Kidney capillary endothelial cell (primary cell): Measurements from ENCODE around the gene MYT1.
"Not testable (repeated sequence)": the region's sequence is repeated elsewhere in the genome, so short reads cannot be mapped to it uniquely, and the experiment has no call there.

Experiments used
- DNase-seq: peaks from one replicate; pipeline ENCODE4 v3.0.0-alpha.2; 2018; ENCODE audit warnings: low spot score

Gene MYT1

DNA sequence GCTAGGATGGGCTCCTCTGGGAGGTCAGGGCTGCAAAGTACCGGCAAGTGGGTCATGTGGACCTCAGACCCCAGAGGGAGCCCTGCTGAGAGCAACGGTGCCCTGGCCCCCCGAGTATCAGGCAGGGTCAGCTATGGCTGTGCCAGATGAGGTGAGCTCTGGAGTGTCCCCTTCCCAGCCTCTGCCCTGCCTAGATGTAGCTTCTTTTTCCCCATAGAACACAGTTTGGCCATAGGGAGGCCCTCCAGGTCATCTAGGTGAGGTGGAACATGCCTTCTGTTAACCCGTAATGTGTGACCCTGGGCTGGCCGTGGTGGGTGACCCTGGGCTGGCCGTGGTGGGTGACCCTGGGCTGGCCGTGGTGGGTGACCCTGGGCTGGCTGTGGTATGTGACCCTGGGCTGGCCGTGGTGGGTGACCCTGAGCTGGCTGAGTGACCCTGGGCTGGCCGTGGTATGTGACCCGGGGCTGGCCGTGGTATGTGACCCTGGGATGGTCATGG, 70.1 kb downstream of the MYT1 start:
- no peak for DNase-seq

DNA sequence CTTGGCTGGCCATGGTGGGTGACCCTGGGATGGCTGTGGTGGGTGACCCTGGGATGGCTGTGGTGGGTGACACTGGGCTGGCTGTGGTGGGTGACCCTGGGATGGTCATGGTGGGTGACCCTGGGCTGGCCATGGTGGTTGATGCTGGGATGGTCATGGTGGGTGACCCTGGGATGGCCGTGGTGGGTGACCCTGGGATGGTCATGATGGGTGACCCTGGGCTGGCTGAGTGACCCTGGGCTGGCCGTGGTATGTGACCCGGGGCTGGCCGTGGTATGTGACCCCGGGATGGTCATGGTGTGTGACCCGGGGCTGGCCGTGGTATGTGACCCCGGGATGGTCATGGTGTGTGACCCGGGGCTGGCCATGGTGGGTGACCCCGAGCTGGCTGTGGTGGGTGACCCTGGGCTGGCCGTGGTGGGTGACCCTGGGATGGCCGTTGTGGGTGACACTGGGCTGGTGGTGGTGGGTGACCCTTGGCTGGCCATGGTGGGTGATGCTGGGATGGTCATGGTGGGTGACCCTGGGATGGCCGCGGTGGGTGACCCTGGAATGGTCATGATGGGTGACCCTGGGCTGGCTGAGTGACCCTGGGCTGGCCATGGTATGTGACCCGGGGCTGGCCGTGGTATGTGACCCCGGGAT, 70.8 kb downstream of the MYT1 start:
- not testable (repeated sequence) for DNase-seq

DNA sequence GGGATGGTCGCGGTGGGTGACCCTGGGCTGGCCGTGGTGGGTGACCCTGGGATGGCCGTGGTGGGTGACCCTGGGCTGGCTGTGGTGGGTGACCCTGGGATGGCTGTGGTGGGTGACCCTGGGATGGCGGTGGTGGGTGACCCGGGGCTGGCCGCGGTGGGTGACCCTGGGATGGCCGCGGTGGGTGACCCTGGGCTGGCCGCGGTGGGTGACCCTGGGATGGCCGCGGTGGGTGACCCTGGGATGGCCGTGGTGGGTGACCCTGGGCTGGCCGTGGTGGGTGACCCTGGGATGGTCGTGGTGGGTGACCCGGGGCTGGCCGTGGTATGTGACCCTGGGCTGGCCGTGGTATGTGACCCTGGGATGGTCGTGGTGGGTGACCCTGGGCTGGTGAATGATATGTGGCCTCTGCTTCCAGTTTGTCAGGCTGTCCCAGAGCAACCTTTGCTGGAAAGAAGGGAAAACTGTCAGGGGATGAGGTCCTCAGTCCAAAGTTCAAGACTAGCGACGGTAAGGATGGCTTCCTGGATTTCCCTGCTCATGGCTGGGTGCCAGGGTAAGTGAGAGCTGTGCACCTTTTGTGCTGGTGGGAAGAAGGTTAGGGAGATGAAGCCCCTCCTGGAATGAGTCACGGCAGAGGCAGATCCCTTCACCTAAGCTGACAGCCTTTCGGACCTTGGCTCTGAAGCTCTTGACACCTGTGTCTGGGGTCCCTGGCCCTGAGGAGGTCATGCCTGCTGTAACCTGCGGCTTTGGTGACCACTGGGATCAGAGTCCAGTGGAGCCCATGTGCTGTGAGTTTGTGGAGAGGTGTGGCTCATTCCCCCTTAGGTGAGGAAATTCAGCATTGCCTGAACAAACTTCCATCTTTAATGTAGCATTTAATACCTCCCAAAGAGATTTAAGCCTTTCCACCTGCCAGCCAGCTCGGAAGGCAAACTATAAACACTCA, 72.2 kb downstream of the MYT1 start:
- DNase-seq: no peak

DNA sequence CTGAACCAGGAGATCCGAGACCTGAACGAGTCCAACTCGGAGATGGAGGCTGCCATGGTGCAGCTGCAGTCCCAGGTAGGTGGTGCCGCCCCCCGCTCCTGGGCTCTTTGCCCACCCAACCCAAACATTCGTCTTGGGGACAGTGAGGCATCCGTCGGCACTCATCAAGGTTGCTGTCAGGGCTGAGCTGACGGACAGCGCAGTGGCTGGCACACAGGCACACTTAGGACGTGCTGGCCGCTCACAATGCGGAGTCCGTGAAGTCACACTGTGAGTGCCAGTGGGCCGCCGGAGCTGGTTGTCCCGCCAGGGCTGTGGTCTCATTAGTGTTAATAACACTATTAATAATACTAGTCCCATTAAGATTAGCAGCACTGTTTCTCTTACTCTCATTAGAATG, 73.1 kb downstream of the MYT1 start:
- DNase-seq: no peak

DNA sequence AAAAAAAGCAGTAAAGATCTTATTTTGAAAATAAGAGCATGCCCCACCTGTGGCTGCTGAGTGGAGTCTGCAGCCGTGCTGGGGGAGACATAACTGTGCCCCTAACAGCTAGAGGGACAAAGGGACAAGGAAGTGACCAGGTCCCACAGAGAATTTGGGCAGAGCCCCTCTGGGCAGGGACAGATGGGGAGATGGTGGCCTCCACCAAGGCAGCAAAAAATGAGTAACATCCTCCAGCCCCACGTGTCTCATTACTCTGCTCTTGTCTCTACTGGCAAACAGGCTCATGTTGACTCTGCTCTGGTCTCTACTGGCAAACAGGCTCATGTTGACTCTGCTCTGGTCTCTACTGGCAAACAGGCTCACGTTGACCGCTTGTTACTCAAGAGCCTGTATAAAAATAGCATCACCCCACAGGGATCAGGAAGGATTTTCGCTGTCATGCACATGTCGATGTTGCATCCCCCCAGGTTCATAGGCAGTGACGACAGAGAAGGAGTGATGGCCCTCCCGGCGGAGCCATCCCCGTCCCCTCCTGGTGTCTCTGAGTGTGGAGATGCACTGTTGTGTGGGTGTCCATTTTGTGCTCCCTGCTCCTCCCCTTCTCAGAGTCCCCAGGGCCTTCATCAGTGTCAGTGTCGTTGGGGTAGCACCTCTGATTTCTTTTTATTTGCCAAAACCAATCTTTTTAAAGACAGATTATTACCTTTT, 74.0 kb downstream of the MYT1 start:
- DNase-seq: no peak

DNA sequence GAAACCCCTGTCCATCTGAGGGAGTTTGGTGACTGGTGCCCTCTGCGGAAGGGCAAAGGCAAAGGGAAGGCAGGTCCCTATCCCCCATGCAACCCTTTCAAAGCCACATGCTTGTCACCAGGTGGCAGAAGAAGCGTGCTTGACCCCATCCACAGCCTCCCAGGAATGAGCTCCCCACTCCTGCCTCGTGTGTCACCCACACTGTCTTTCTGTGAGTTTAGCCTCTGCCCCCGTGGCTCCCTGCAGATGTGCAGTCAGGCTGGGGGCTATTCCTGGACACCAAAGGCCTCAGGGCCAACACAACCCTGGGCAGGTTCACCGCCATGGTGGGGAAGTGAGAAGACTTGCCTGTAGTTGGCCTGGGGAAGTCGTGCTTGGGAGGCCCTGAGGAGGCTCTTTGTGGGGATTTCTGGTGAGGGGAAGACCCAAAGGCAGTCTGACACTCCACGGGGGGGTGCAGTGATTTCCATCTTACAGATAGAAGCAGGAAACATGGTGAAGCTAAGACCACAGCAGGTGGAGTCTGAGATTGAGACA, 74.7 kb downstream of the MYT1 start:
- DNase-seq: no peak

DNA sequence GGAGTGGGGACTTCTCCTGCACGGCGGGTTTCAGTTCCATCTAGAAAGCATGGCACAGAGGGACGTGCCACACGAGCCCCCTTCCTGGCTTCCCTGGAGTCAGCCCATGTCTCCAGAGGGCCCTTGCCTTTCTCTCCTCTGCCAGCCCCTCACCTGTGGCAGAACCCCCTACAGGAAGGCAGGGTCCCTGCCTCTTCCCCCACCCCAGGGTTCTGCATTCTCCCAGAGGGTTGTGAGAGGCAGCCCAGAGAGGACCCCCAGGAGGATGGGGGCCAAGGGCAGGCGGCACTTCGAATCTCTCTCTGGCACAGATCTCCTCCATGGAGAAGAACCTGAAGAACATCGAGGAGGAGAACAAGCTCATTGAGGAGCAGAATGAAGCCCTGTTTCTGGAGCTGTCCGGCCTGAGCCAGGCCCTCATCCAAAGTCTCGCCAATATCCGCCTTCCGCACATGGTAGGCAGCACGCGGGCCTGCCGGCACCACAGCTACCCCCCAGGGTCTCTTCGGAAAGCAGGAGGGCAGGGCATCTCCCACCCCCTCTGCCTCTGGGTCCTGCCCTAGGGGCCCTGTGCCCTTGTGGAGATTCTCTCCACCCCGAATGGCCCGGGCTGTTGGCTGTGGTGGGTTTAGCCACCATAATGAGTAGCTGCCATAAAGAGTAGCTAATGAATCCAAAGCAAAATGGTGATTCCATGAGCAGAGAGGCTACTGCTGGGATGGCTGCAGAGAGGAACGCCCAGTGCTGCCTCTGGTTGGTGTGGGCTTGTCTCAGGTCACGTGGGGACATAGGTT, 75.4 kb downstream of the MYT1 start:
- no peak for DNase-seq

DNA sequence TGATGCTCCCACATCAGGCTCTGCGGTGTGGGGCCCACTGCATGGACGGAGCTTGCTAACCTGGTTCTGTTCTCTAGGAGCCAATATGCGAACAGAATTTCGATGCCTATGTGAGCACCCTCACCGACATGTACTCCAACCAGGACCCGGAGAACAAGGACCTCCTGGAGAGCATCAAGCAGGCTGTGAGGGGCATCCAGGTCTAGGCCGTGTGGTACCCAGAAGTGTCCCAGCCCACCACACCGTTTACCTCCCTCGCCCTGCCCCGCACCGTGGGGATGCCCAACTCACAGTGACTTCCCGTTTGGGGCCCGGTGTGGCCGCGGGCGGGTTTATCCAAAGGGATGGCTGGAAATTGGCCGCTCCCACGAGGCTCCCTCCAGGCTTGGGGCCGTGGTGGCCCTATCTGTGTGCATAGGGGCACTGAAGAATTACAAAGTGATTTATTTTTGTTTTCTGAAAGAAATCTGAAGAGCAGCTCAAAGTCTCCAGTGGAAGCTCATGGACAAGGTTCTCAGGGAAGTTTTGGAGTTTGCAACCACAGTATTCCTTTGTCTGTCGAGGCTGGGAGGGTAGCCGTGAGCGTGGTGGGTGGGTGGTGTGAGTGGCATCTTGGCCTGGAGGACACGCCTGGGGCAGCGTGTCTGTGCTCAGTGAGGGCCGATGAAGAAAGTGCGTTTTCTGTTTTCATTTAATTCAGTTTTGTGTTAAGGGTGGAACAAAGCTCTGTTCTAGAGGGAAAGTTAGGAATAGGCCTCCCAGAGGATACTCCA, 76.2 kb downstream of the MYT1 start:
- no peak for DNase-seq

DNA sequence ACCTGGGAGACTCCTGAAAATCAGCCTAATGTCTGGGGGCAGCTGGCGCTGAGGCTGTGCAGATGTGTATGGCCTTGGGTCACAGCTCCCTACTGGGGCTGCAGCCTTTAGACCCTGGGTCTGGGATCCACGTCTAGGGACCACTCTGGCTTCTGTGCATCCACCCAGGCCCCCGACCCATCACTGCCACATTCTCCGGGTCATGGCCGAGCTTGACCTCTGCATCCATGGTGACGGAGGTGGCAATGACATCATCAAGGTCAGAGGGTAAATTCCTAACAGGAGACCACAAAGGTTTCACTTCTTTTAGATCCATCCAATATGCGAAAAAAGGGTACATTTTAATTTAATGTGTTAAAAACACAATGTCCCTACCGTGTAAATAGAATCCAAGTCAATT, 76.8 kb downstream of the MYT1 start:
- no peak for DNase-seq

DNA sequence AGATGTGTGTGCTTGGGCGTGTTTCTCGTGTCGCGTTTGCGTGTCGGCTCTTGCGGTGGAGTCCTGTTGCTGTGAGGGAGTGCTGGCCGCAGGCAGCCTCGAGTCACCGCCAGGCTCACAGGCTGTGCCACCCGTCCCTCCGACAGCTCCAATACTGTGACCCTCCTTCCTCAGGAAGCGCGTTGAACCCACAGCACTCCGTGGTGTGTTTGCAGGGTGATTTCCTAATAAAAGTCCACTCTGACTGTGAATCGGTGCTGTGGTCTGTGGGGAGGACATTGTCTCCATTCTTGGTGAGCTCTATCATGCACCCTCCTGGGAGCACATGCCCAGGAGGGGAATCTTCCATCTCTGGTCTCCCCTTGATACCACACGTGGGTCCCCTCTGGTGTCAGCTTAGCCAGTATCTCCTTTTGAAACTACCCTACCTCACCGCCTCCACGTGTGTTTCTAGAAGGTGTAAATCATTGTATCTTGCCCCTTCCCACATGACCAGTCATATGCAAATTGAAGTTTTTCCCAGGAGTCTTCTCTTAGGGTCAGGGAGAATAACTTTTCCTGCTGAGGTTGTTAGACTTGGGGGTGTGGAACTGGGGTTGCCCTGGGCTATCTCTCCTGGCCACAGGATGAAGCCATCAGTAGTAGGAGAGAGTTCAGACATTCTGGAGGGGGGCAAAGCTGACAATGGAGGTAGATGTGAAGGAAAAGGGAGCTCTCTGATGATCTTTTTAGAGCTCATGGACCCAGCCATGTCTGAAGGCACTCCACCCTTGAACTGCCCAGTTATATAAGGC, 77.9 kb downstream of the MYT1 start:
- no peak for DNase-seq

DNA sequence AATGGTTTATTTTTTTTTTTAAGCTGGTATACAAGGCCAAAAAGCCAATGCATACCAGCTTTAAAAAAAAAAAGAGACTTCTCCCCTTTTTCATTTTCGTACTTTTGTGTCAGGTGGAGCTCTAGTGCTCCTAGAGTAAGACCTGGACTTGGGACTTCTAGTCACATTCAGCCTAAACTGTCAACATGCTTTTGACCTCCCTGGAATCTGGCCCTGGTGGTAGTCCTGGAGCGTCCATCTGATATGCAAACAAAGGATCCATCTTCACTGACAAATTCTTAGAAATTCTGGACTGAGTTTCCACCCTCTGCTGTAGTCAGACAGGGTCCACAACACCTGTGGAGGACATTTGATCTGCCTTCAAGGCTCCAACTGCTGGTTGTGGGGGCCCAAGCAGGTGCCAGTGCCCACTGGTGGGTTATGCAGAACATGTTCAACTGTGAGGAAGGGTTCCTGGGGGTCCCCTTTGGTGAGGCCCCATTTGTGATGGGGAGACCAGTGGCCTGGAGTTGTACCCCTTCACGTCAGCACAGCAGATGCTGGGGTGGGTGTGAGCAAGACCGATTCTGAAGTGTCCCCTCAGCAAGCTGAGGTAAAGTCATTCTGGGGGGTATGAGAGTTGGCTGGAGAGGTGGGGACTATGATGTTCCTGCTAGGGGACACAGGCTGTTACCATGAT, 78.7 kb downstream of the MYT1 start:
- no peak for DNase-seq

DNA sequence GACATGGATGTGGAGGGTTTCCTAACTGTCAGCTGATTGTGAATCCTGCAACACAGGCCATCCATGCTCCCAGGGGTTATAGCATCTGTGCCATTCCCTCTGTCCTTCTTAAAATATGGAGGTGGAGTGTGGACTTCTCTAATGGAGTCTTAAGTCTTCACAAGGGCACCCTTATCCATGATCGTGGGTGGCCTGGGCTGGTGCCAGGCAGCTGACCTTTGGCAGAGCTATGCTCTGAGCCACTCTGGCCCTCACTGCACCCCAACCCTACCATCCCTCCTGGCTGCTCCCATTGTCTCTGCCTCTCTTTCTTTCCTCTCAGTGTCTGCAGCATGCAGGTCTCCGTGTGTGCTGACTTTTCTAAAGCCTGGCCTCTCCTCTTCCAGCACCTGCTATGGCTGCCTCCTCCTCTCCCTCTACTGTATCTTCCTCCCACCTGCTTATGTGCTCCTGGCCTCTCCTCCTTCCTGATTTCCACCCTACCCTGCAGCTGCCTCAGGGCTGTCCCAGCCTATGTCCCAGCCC, 80.1 kb downstream of the MYT1 start:
- no peak for DNase-seq

DNA sequence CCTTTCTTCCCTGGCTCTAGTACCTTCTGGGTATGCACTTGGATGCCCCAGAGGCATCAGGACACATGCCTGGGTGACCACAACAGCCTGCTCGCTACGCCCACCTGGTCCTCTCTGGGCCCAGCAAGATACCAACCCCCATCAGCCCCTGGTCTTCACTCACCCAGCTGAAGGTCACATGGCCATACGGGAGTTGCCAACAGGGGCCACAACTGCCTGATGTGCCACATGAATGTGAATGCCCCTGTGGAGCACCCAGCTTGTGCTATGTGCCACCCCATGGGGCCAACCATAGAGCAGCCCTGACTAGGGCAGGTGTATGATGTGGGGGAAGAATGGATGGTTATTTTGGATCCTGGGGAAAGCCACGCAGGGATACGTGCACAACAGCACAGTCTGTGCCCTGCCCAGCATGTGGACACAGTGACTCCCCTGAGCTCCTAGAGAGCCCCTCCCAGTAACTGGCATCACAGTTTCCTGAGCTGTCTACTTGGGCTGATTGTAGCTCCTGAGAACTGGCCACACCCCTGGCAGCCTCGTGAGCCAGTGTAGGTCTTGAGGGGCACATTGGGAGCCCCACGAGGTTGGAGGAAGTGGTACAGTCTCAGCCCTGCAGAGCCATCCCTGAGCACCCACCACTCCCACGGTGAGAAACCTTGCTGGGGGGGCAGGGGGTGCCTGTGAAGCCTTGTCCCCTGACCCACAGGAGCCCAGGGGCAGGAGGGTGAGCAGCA, 80.8 kb downstream of the MYT1 start:
- no peak for DNase-seq

DNA sequence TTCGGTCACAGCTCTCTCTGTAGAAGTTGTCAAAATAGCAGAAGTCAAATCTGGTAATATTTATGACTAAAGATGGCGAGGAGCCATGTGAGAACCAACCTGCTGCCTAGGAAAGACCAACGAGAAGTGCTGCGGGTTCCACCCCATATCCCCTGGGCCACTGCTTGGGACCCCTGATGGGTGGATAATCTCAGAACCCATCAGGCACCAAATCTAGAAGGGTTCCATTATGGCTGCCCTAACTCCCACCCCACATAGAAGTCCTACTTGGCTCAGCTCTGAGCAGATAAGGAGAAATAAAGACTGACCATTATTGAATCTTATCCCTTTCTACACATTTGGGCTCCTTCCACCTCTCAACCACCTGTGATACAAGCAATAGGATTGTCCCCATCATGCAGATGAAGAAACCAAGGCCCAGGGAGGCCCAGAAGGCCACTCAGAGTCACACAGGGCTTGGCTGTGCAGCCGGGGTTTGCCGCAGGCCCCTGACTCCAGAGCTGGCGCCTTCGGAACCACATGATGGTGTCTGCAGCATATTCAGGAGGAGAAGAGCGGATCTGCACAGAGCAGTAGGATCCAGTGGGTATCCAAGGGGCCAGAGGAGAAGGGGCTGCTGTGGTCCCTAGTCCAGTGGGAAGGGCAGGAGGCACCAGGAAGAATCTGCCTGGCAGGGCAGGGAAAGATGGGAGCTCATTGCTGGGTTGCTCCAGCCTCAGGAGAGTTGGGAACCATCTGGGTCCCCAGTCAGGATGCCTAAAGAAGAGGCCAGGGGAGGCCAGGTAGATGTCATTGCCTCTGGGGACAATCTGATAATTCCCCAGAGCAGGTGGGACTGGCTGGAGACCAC, 81.7 kb downstream of the MYT1 start:
- no peak for DNase-seq

DNA sequence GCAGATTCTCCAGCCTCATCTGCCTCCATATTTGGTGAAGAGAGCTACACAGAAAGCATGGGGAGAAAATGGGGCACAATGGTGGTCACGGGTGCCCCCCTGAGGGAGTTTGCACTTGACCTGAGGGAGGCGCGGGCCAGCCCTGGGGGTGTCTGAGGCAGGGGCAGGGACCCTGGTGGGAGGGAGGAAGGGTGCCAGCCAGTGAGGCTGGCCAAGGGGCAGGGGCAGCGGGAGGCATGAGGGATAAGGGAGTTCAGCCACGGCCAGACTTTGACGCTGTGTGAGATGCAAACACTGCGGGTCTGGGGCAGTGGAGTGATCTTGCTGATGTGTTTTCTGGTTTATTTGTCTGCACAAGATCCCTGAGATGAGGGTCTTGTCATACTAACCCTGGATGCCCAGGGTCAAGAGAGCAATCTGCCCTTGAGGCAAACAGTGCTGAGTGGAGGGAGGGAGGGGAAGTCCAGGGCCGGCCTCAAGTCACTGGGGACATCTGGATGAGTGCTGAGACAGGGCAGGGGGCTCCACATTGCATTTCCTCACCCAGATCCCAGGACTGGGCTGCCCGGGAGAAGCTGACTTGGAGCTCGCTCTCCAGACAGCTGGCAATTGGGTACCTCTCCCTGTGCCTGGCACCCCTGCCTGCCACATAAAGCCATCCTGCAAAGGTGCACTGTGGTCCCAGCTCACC, 82.5 kb downstream of the MYT1 start:
- DNase-seq: no peak

DNA sequence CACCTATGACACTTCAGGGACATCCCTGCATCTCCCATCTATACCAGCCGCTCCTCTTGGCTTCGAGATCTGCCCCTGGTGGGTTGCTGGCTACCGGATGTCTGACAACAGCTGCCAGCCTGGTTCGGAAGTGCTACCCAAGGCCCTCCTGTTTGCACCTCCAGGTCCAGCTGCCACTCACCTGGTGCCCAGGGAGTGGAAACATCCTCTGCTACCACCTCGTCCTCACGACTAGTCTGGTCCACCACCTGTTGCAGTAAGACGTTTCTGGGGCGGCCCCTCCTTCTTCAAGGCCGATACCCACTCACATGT, 83.0 kb downstream of the MYT1 start:
- DNase-seq: no peak
